ENCODE data around the gene PRKCZ. TPM values are rescaled to one million over a fixed set of nuclear protein-coding genes. Genes with fewer than 3 reads are reported as not detected.

PRKCZ gene
- total RNA-seq, 1 donor from 2014 or later, result 33.4 TPM

GRCh38 chr1:2082064-2082463, 31.9 kb downstream of the PRKCZ start:
- Histone ChIP-seq H3K27me3 (no peaks in the 10 kb centered on the region), H3F3A (ENCODE audit: low read depth) (no peaks in the 10 kb centered on the region), H4K20me1 (ENCODE audit: low read depth) (peaks cover 9% of the 10 kb centered on the region), H3K36me3 (no peaks in the 10 kb centered on the region), H3K4me3 (no peak overlapping the region), H3K9ac (no peak overlapping the region), H3K9me3 (ENCODE audit: low read depth) (peaks cover 6% of the 10 kb centered on the region), H2AFZ (replicated peaks) (no peak overlapping the region), H3K4me2 (no peak overlapping the region), H3K4me1 (no peaks in the 10 kb centered on the region), H3K79me2 (ENCODE audit: low read depth) (peaks cover 17% of the 10 kb centered on the region), H3K27ac (no peak overlapping the region)
- DNase-seq (ENCODE audit: low spot score), result no peak
- Mint-ChIP-seq H3K4me3 (no peak overlapping the region), H3K9me3 (peaks cover 44% of the 10 kb centered on the region), H3K27me3 (ENCODE audit: insufficient read depth, low read depth) (peaks cover 10% of the 10 kb centered on the region), H3K27ac (no peak overlapping the region), H3K4me1 (peaks cover 12% of the 10 kb centered on the region), H3K36me3 (peaks cover 16% of the 10 kb centered on the region)
- no peak for TF ChIP-seq CTCF (IDR thresholded peaks at IDR 0.05)
- no peak for TF ChIP-seq EZH2 (IDR thresholded peaks at IDR 0.05)
- no peak for TF ChIP-seq EZH2phosphoT487 (IDR thresholded peaks at IDR 0.05)

- no peak overlapping the region for H3K27ac Mint-ChIP-seq
- Histone ChIP-seq H3K79me2 (ENCODE audit: low read depth) (peaks cover 6% of the 10 kb centered on the region), H2AFZ (replicated peaks) (no peak overlapping the region), H3K4me2 (no peak overlapping the region), H4K20me1 (ENCODE audit: low read depth) (peaks cover 21% of the 10 kb centered on the region), H3K27me3 (no peaks in the 10 kb centered on the region), H3K27ac (no peak overlapping the region), H3F3A (ENCODE audit: low read depth) (no peaks in the 10 kb centered on the region), H3K9me3 (ENCODE audit: low read depth) (no peaks in the 10 kb centered on the region), H3K36me3 (no peaks in the 10 kb centered on the region), H3K4me1 (peaks cover 11% of the 10 kb centered on the region), H3K4me3 (no peak overlapping the region), H3K9ac (no peak overlapping the region)
- peaks cover 22% of the 10 kb centered on the region for H3K4me1 Mint-ChIP-seq
- no peak for DNase-seq (ENCODE audit: low spot score)
- peaks cover 10% of the 10 kb centered on the region for H3K27me3 Mint-ChIP-seq (ENCODE audit: insufficient read depth, low read depth)
- no peak for TF ChIP-seq EZH2phosphoT487 (IDR thresholded peaks at IDR 0.05)
- no peak for TF ChIP-seq EZH2 (IDR thresholded peaks at IDR 0.05)
- TF ChIP-seq CTCF (IDR thresholded peaks at IDR 0.05), result no peak
- H3K36me3 Mint-ChIP-seq, result peaks cover 5% of the 10 kb centered on the region
- no peak overlapping the region for H3K4me3 Mint-ChIP-seq
- H3K9me3 Mint-ChIP-seq, result peaks cover 29% of the 10 kb centered on the region
These were observed 33.5 kb downstream of the PRKCZ start for GRCh38 chr1:2083666-2084065.

- Histone ChIP-seq H3K9me3 (ENCODE audit: low read depth) (no peaks in the 10 kb centered on the region), H3K4me2 (no peak overlapping the region), H3K4me1 (peaks cover 12% of the 10 kb centered on the region), H2AFZ (replicated peaks) (no peak overlapping the region), H3K4me3 (no peak overlapping the region), H3K36me3 (no peaks in the 10 kb centered on the region), H3K27me3 (no peaks in the 10 kb centered on the region), H3K79me2 (ENCODE audit: low read depth) (peaks cover 1% of the 10 kb centered on the region), H4K20me1 (ENCODE audit: low read depth) (peaks cover 26% of the 10 kb centered on the region), H3K27ac (no peak overlapping the region), H3K9ac (no peak overlapping the region), H3F3A (ENCODE audit: low read depth) (no peaks in the 10 kb centered on the region)
- Mint-ChIP-seq H3K27ac (no peak overlapping the region), H3K27me3 (ENCODE audit: insufficient read depth, low read depth) (peaks cover 10% of the 10 kb centered on the region), H3K4me3 (no peak overlapping the region), H3K9me3 (peaks cover 25% of the 10 kb centered on the region), H3K36me3 (peaks cover 5% of the 10 kb centered on the region), H3K4me1 (peaks cover 28% of the 10 kb centered on the region)
- no peak for DNase-seq (ENCODE audit: low spot score)
- TF ChIP-seq EZH2 (IDR thresholded peaks at IDR 0.05) (no peak), CTCF (IDR thresholded peaks at IDR 0.05) (no peak), EZH2phosphoT487 (IDR thresholded peaks at IDR 0.05) (no peak)
These were observed 34.1 kb downstream of the PRKCZ start for GRCh38 chr1:2084306-2084705.

All from neural progenitor cell (in vitro differentiated cells).